Ovary (tissue), 9 donors: ENCODE results near the gene CAMSAP1. TPM values are rescaled to one million over a fixed set of nuclear protein-coding genes. Genes with fewer than 3 reads are reported as not detected.

ENCODE experiments used
- DNase-seq, 5 donors: peaks; one replicate each; pipeline ENCODE4 v3.0.0-alpha.2; 2019 to 2020
- H3K27ac ChIP-seq, 2 donors: fragments of 200-600 bp; one replicate each; pipeline versions ENCODE4 v1.5.1 to v1.8.0; 2019 to 2022
- H3K27me3 ChIP-seq: fragments of 200-600 bp; one replicate; pipeline ENCODE4 v1.8.0; 2022
- H3K36me3 ChIP-seq: fragments of 200-600 bp; sonication (generic); one replicate; pipeline ENCODE4 v1.5.1; 2019
- H3K4me1 ChIP-seq: one replicate; pipeline ENCODE4 v1.8.1; 2013; ENCODE audit warnings: mild to moderate bottlenecking, moderate library complexity; ENCODE audit not compliant: insufficient read depth
- H3K4me3 ChIP-seq: fragments of 200-600 bp; sonication (generic); one replicate; pipeline ENCODE4 v1.5.1; 2017
- H3K9me3 ChIP-seq, 2 donors: fragments of 200-600 bp in 1 of 2; sonication (generic) in 1 of 2; one replicate each; pipeline versions ENCODE4 v1.5.1 to v1.8.1; 2013 to 2019; ENCODE audit warnings: mild to moderate bottlenecking in 1 of 2, moderate library complexity in 1 of 2
- EP300 ChIP-seq: sonication (generic); formaldehyde crosslinking; IDR thresholded peaks from one replicate; pipeline ENCODE4 v1.6.1; 2017; ENCODE audit warnings: antibody characterized with exemption
- POLR2A ChIP-seq: fragments of 450-650 bp; IDR thresholded peaks from one replicate; pipeline ENCODE4 v1.6.1; 2017; ENCODE audit warnings: antibody characterized with exemption, mild to moderate bottlenecking, moderate library complexity
- WGBS, 3 donors: extraction: QIAGEN DNeasy Blood & Tissue Kit in 1 of 3; methylation state at CpG; one replicate each; pipeline versions ENCODE4 v1.1.5 to v1.1.7; 2013 to 2017; 5-methylcytosine and 5-hydroxymethylcytosine counted together
- intact Hi-C, 4 donors: fragments of 100-400 bp; cut with DNase I; formaldehyde crosslinking; loops; one replicate each; pipeline versions ENCODE4 v1.11.0 to v1.15.1; 2022 to 2023
- polyA plus RNA-seq, 2 donors: library from polyadenylated mRNA; stranded (reverse); fragments of 200-250 nt in 1 of 2; fragments of 350-450 nt in 1 of 2; fragmentation: Illumina TruSeq in 1 of 2; extraction: RNeasy Lipid Tissue Mini Kit (QIAGEN cat#74804) in 1 of 2; gene quantifications; one replicate each; pipeline ENCODE4 v1.2.3, GENCODE V29; 2013 to 2014
- total RNA-seq, 7 donors: library from RNA; depleted of rRNA in 2 of 7; stranded (reverse); fragments of >200 nt in 2 of 7; fragmentation: NEBNext Ultra II Directional in 3 of 7; extraction: Animal tissue kit (Norgen Biotek cat#: 25700) in 3 of 7; gene quantifications; one replicate each; pipeline versions ENCODE4 v1.1.0 to v1.2.4, GENCODE V29; 2016 to 2023
- TF ChIP-seq, protein P1 (sequence below), 3 donors: fragments of 450-650 bp in 2 of 3; fragments of 200-600 bp in 1 of 3; IDR thresholded peaks; one replicate each; pipeline versions ENCODE4 v1.5.1 to v1.8.0; 2016 to 2022; ENCODE audit warnings: antibody characterized with exemption in 3 of 3, mild to moderate bottlenecking in 1 of 3
- donor health status: DM: no; HTN: no; CAD: no; lungs with moderate emphysema.
- donor health status: DM: no; HTN: no; CAD: no.
- donor health status: Bipolar disorder and iron deficiency.
- donor health status: DM: yes; HTN: yes; CAD: no.
- donor health status: DM: no; HTN: no; CAD: no.
- donor health status: DM: yes; HTN: yes; CAD: no.

Gene CAMSAP1
- total and polyA plus RNA-seq, 9 donors = 9.4 to 62.6 (median 38.0) TPM

DNA sequence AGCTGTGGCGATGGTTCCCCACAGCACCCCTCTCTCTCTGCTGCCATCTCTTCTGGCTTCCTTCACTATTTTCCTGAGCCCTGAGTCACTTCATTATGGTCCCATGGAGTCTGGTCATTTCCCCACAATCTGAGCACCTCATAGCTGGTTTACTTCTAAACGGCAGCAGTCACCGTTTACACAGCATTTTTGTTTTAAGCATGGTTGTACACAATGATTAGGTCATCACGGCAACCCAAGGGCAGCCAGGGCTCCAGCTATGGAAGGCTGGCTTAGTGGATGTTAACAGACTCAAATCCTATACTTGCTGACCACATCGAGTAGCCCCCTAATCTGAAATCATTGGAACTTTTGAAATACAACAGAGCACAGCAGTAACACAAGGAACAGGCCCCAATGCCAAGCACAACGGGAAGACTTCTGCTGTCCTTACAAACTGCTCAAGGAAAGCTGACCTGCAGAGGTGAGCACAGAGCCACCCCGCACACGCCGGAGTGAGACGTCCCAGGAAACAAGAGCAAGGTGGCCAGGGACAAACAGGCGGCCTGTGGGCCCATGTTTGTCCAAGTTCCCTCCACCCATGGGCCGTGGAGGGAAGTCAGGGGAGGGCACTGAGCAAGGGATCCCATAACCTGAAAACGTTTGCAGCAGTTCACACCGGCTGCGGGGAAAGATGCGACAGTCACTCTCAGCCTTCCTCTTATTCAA lies 22.9 kb downstream of the CAMSAP1 start:
- Histone ChIP-seq H3K9me3 (no peaks in the 10 kb centered on the region), H3K36me3 (no peaks in the 10 kb centered on the region), H3K27ac (no peak overlapping the region), H3K27me3 (no peaks in the 10 kb centered on the region), H3K4me3 (no peak overlapping the region), H3K4me1 (peaks cover 22% of the 10 kb centered on the region)
- no peak for TF ChIP-seq POLR2A
- TF ChIP-seq, protein P1, sequence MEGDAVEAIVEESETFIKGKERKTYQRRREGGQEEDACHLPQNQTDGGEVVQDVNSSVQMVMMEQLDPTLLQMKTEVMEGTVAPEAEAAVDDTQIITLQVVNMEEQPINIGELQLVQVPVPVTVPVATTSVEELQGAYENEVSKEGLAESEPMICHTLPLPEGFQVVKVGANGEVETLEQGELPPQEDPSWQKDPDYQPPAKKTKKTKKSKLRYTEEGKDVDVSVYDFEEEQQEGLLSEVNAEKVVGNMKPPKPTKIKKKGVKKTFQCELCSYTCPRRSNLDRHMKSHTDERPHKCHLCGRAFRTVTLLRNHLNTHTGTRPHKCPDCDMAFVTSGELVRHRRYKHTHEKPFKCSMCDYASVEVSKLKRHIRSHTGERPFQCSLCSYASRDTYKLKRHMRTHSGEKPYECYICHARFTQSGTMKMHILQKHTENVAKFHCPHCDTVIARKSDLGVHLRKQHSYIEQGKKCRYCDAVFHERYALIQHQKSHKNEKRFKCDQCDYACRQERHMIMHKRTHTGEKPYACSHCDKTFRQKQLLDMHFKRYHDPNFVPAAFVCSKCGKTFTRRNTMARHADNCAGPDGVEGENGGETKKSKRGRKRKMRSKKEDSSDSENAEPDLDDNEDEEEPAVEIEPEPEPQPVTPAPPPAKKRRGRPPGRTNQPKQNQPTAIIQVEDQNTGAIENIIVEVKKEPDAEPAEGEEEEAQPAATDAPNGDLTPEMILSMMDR (IDR thresholded peaks at IDR 0.05) = no peak
- TF ChIP-seq EP300 = no peak
- intact Hi-C loops = no loop called here
- WGBS, 3 donors = 68 to 73% (median 70%) methylated on average over 16 of the region's 16 CpGs
- DNase-seq = no peak

DNA sequence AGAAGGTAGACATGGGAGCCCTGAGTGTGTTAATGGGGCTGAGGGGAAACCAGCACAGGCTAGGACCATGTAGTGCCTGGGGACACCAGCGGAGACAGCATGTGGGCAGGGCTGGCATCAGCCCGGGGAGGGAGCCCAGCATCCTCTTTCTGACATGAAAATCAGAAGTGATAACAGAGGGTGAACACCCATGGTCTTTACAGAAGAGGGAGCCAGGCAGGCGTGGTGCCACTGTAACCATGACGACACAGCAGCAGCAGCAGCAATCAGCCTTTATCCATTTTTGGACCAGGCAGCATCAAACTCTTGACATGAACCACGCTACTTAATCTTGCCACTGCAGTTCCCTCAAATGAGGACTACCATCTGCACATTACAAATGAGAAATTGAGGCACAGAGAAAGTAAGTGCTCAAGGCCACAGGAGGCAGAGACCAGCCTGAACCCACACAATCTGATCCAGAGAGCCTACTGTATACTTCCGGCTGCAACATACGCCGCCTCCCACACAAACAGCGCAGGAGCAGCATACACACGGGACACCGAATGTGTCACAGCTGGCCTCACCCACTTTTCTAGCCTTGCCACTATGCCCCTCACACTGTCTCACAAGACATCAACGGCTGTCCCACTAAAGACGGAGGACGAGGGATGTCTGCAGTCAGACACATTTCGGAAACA lies 23.8 kb downstream of the CAMSAP1 start:
- H3K27me3 ChIP-seq = no peaks in the 10 kb centered on the region
- H3K36me3 ChIP-seq = no peaks in the 10 kb centered on the region
- intact Hi-C loops = no loop called here
- DNase-seq = no peak
- H3K4me3 ChIP-seq = no peak overlapping the region
- no peaks in the 10 kb centered on the region for H3K9me3 ChIP-seq
- H3K4me1 ChIP-seq = peaks cover 22% of the 10 kb centered on the region
- WGBS, 3 donors = 83 to 88% (median 84%) methylated on average over 15 of the region's 15 CpGs
- TF ChIP-seq EP300 = no peak
- TF ChIP-seq, protein P1 (IDR thresholded peaks at IDR 0.05) = no peak
- TF ChIP-seq POLR2A = no peak
- no peak overlapping the region for H3K27ac ChIP-seq

DNA sequence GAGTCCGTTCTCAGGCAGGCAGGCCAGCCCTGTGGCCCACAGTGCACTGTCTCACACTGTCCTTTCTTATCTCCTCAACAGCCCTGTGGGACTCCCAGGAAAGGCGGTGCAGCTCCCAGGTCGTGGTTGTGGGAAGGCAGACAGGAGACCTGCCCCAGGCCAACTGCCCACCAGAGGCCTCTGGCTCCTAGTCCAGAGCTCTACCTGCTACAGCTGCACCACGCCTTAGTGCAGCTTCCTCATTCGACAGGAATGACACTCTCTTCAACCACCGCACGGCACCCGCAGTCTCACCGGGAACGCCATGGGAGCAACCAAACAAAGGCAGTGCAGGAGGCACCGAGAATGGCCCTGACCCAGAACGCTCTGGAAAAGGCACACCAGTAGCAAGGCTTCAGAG lies 25.3 kb downstream of the CAMSAP1 start:
- TF ChIP-seq EP300 (no peak), POLR2A (no peak)
- TF ChIP-seq, protein P1 (IDR thresholded peaks at IDR 0.05) = no peak
- H3K9me3 ChIP-seq = no peaks in the 10 kb centered on the region
- 81 to 88% (median 83%) methylated on average over 12 of the region's 12 CpGs for whole genome bisulfite sequencing, 3 donors
- no peak overlapping the region for H3K4me3 ChIP-seq
- intact Hi-C loops = no loop called here
- H3K4me1 ChIP-seq = peaks cover 12% of the 10 kb centered on the region
- DNase-seq = no peak
- H3K36me3 ChIP-seq = no peaks in the 10 kb centered on the region
- H3K27ac ChIP-seq = no peak overlapping the region
- H3K27me3 ChIP-seq = no peaks in the 10 kb centered on the region

DNA sequence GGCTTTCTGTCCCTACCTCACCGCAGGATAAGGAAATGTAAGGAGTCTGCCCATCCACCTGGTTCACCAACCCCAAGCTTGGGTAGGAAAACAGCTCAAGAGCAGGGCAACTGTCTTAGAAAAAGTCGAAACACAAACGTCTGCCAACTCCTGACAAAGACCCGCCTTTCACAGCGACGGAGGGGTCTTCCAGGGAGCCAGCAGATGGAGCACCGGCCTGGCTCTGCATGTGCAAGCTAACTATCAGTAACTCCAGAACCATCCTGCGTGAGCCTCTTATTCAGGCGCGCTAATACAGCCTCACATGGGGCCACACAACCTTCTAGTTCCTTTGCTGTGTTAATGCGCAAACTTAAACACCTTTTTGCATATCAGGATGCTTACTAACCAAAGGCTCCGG lies 26.9 kb downstream of the CAMSAP1 start:
- WGBS, 3 donors = 83 to 86% (median 85%) methylated on average over 12 of the region's 12 CpGs
- intact Hi-C loops = no loop called here

More for the DNA sequence above, 26.9 kb downstream of the CAMSAP1 start:
- no peaks in the 10 kb centered on the region for H3K9me3 ChIP-seq
- H3K27me3 ChIP-seq = no peaks in the 10 kb centered on the region
- H3K4me3 ChIP-seq = no peak overlapping the region
- no peak overlapping the region for H3K27ac ChIP-seq
- no peaks in the 10 kb centered on the region for H3K36me3 ChIP-seq
- no peak for DNase-seq
- H3K4me1 ChIP-seq = peaks cover 7% of the 10 kb centered on the region
- TF ChIP-seq POLR2A (no peak), EP300 (no peak)
- TF ChIP-seq, protein P1 (IDR thresholded peaks at IDR 0.05) = no peak
